Heart left ventricle (tissue), 16 donors: ENCODE measurements around the gene LAPTM5. TPM values are rescaled to one million over a fixed set of nuclear protein-coding genes. Genes with fewer than 3 reads are reported as not detected.
A peak's percentile ranks its signal among the peaks of the same experiment; 100 is the strongest.
"Not testable (repeated sequence)": the region's sequence is repeated elsewhere in the genome, so short reads cannot be mapped to it uniquely, and the experiment has no call there.

Experiments used
- ATAC-seq, 4 donors: fragments of 200-7000 bp; cut with Tn5 transposase; one replicate each; pipeline ENCODE4 v1.9.1; 2020 to 2022; ENCODE audit warnings: moderate library complexity in 4 of 4, mild to moderate bottlenecking in 3 of 4, moderate number of reproducible peaks in 1 of 4
- DNase-seq, 5 donors: peaks; one replicate each; pipeline ENCODE4 v3.0.0-alpha.2; 2020
- H3K27ac ChIP-seq, 12 donors: fragments of 200-600 bp; sonication (generic) in 4 of 12; one replicate each; pipeline versions ENCODE4 v1.5.0 to v1.8.0; 2016 to 2022; ENCODE audit warnings: mild to moderate bottlenecking in 2 of 12
- H3K27me3 ChIP-seq, 9 donors: fragments of 200-600 bp; sonication (generic) in 2 of 9; one replicate each; pipeline versions ENCODE4 v1.5.1 to v1.8.0; 2016 to 2022; ENCODE audit warnings: mild to moderate bottlenecking in 3 of 9
- H3K36me3 ChIP-seq, 9 donors: fragments of 200-600 bp; sonication (generic) in 2 of 9; one replicate each; pipeline versions ENCODE4 v1.5.0 to v1.8.0; 2018 to 2022; ENCODE audit warnings: mild to moderate bottlenecking in 2 of 9
- H3K4me1 ChIP-seq, 12 donors: fragments of 200-600 bp; sonication (generic) in 4 of 12; one replicate each; pipeline versions ENCODE4 v1.5.0 to v1.8.0; 2016 to 2022; ENCODE audit warnings: mild to moderate bottlenecking in 3 of 12
- H3K4me3 ChIP-seq, 12 donors: fragments of 200-600 bp; sonication (generic) in 4 of 12; one replicate each; pipeline versions ENCODE4 v1.5.0 to v1.8.0; 2017 to 2022; ENCODE audit warnings: mild to moderate bottlenecking in 9 of 12, moderate library complexity in 4 of 12
- H3K9me3 ChIP-seq, 12 donors: fragments of 200-600 bp; sonication (generic) in 4 of 12; one replicate each; pipeline versions ENCODE4 v1.5.0 to v1.8.0; 2016 to 2022; ENCODE audit warnings: mild to moderate bottlenecking in 1 of 12
- POLR2A ChIP-seq, 2 donors: fragments of 450-650 bp; IDR thresholded peaks; one replicate each; pipeline ENCODE4 v1.6.1; 2017; ENCODE audit warnings: antibody characterized with exemption in 2 of 2, mild to moderate bottlenecking in 2 of 2, moderate library complexity in 2 of 2
- WGBS, 4 donors: extraction: QIAGEN DNeasy Blood & Tissue Kit in 2 of 4; methylation state at CpG; one replicate each; pipeline versions ENCODE4 v1.1.5 to v1.1.7; 2013 to 2018; 5-methylcytosine and 5-hydroxymethylcytosine counted together
- intact Hi-C, 10 donors: fragments of 100-400 bp; cut with DNase I; formaldehyde crosslinking; loops; one replicate each; pipeline versions ENCODE4 v1.11.1 to v1.14.2; 2022
- polyA plus RNA-seq, 2 donors: library from polyadenylated mRNA; stranded (reverse); fragments of 200-250 nt; gene quantifications; one replicate each; pipeline ENCODE4 v1.2.3, GENCODE V29; 2013
- total RNA-seq, 9 donors: library from RNA; depleted of rRNA in 2 of 9; stranded (reverse); fragments of >200 nt in 2 of 9; fragmentation: NEBNext Ultra II Directional in 3 of 9; extraction: Animal tissue kit (Norgen Biotek cat#: 25700) in 3 of 9; gene quantifications; one replicate each; pipeline versions ENCODE4 v1.1.0 to v1.2.4, GENCODE V29; 2016 to 2023
- TF ChIP-seq, protein P1 (sequence below), 12 donors: fragments of 200-600 bp; sonication (generic) in 4 of 12; IDR thresholded peaks; one replicate each; pipeline versions ENCODE4 v1.5.0 to v1.8.0; 2018 to 2022; ENCODE audit warnings: antibody characterized with exemption in 12 of 12, mild to moderate bottlenecking in 5 of 12
- donor health status: ischemic (EF 13 %, LVEDD 7.1; RV severe dilation, severe dysfunction).
- donor health status: healthy with polysubstance abuse.
- donor health status: DM: no; HTN: yes; CAD: no.
- donor health status: DM: no; HTN: no; CAD: no.
- donor health status: ischemic (EF 25% LVEDD 6.9; RV normal size, moderate dysfunction).
- donor health status: ischemic (EF 25% LVEDD 5.7; RV mildly dilated, moderate dysfunction).
- donor health status: healthy.
- donor health status: DM: yes; HTN: yes; CAD: no.
- donor health status: ischemic (EF 35%, LVEDD 5.7; RV mildly dilated, moderate dysfunction).
- donor health status: nonischemic (EF 11% LVEDD 7.7; RV severe dilation, severe dysfunction).
- donor health status: DM: yes; HTN: yes; CAD: no.
- donor health status: PGD.
- donor health status: ischemic (EF 29% LVEDD 5.4; RV normal size, mild dysfunction).
- donor health status: nonischemic (EF 23%, LVEDD 6.1; RV moderate dilation, normal function).

The LAPTM5 gene
- total and polyA plus RNA-seq, 11 donors = 6.9 to 260 (median 14.3) TPM

GRCh38 chr1:30688920-30689794 lies 68.4 kb downstream of the LAPTM5 start:
- intact Hi-C loops = no loop called here
- H3K27me3 ChIP-seq = peaks cover 9 to 55% (median 19%) of the 10 kb centered on the region in 9 donors
- ATAC-seq (no peak), DNase-seq (peak in 1 of 5 donors; percentile 9)
- H3K4me1 ChIP-seq = peaks cover 0 to 11% (median 0%) of the 10 kb centered on the region in 12 donors
- no peak overlapping the region for H3K4me3 ChIP-seq
- no peak overlapping the region for H3K27ac ChIP-seq
- H3K9me3 ChIP-seq = no peaks in the 10 kb centered on the region
- 66 to 73% (median 71%) methylated on average over 7 to 11 of the region's 11 CpGs for whole genome bisulfite sequencing, 4 donors
- no peaks in the 10 kb centered on the region for H3K36me3 ChIP-seq
- no peak for TF ChIP-seq POLR2A (IDR thresholded peaks at IDR 0.05)
- TF ChIP-seq, protein P1, sequence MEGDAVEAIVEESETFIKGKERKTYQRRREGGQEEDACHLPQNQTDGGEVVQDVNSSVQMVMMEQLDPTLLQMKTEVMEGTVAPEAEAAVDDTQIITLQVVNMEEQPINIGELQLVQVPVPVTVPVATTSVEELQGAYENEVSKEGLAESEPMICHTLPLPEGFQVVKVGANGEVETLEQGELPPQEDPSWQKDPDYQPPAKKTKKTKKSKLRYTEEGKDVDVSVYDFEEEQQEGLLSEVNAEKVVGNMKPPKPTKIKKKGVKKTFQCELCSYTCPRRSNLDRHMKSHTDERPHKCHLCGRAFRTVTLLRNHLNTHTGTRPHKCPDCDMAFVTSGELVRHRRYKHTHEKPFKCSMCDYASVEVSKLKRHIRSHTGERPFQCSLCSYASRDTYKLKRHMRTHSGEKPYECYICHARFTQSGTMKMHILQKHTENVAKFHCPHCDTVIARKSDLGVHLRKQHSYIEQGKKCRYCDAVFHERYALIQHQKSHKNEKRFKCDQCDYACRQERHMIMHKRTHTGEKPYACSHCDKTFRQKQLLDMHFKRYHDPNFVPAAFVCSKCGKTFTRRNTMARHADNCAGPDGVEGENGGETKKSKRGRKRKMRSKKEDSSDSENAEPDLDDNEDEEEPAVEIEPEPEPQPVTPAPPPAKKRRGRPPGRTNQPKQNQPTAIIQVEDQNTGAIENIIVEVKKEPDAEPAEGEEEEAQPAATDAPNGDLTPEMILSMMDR (IDR thresholded peaks at IDR 0.05) = no peak

- H3K9me3 ChIP-seq, intact Hi-C loops, H3K36me3 ChIP-seq, H3K27ac ChIP-seq, H3K4me3 ChIP-seq, DNase-seq, ATAC-seq: not testable (repeated sequence)
- H3K27me3 ChIP-seq = peaks cover 10 to 58% (median 19%) of the 10 kb centered on the region in 9 donors
- 84 to 95% (median 87%) methylated on average over 9 of the region's 9 CpGs for WGBS, 4 donors
- peaks cover 0 to 11% (median 0%) of the 10 kb centered on the region in 12 donors for H3K4me1 ChIP-seq
Measured at GRCh38 chr1:30688516-30688915, 69.1 kb downstream of the LAPTM5 start.

DNA sequence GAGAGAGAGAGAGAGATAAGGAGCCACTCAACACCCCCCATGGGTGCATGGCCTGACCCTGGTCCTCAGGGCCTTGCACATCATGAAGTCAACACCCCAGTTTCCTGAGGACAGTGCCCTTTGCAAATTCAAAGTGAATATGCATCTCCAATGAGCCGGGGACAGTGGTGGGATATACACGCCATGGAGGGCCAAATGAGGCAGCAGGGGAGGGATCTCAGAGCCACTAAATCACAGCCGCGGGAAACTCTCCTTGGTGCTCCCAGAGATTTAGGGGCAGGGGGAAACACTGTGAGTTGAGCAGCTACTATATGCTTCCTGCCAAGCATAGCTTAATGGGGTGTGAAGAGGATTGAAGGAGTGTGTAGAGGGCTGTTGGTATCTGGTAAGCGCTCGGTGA lies 69.7 kb downstream of the LAPTM5 start:
- ATAC-seq = no peak
- Histone ChIP-seq H3K27me3 (peaks cover 10 to 60% (median 19%) of the 10 kb centered on the region in 9 donors), H3K9me3 (no peaks in the 10 kb centered on the region), H3K4me1 (peaks cover 0 to 11% (median 0%) of the 10 kb centered on the region in 12 donors), H3K4me3 (no peak overlapping the region), H3K27ac (no peak overlapping the region), H3K36me3 (no peaks in the 10 kb centered on the region)
- DNase-seq = peak in 1 of 5 donors; percentile 3
- intact Hi-C loops = no loop called here
- 86 to 95% (median 90%) methylated on average over 6 of the region's 6 CpGs for WGBS, 4 donors
- TF ChIP-seq, protein P1 (IDR thresholded peaks at IDR 0.05) = no peak
- no peak for TF ChIP-seq POLR2A (IDR thresholded peaks at IDR 0.05)

DNA sequence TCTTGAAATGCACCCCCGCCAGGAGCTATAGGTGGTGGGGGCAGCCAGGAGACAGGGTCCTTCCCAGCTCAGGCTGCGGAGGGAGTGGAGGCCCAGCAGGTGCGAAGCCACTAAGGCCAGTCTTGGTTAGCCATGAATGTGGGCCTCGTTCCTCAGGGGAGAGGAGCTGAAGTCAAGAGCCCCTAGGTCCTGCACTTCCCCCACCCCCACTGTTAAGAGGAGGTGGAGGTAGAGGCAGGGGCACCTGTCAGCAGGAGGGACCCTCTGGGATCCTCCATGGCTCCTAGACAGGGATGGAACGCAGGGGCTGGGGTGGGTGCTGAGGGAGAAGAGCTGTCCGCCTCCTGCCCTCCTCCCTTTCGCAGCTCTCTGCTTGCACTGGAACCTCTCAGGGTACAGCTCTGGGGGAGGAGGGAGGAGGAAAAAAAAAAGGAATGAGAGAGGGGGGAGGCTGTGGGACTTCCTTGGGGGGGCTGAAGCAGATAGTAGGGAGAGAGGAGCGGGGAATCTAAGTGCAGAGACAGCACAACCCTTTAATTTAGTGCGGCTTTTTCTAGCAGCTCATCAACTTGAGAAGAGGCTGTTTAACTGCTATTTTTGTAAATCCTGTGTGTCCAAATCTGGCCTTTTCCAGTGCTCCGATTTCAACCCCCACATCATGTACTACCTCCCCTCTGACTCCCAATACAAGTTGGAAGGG lies 71.2 kb downstream of the LAPTM5 start:
- H3K36me3 ChIP-seq = no peaks in the 10 kb centered on the region
- no peak overlapping the region for H3K4me3 ChIP-seq
- H3K27me3 ChIP-seq = peaks cover 10 to 64% (median 19%) of the 10 kb centered on the region in 9 donors
- ATAC-seq (no peak), DNase-seq (peak in 1 of 5 donors; percentile 20)
- TF ChIP-seq, protein P1 (IDR thresholded peaks at IDR 0.05) = no peak
- 41 to 63% (median 58%) methylated on average over 7 to 10 of the region's 10 CpGs for WGBS, 4 donors
- intact Hi-C loops = no loop called here
- no peaks in the 10 kb centered on the region for H3K9me3 ChIP-seq
- H3K4me1 ChIP-seq = peaks cover 0 to 15% (median 0%) of the 10 kb centered on the region in 12 donors
- peak overlapping the region in 1 of 12 donors; percentile 17 for H3K27ac ChIP-seq
